Measurements from ENCODE around the gene RMC1.

The RMC1 gene

DNA sequence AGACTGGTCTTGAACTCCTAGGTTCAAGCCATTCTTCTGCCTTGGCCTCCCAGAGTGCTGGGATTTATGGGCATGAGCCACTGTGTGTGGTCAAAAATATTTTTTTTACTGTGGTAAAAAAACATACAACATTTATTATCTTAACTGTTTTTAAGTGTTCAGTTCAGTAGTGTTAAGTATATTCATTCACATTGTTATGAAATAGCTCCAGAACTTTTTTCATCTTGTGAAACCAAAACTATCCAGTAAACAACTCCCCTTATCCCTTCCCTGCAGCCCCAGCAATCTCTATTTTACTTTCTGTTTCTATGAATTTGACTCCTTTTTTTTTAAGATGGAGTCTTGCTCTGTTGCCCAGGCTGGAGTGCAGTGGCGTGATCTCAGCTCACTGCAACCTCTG, 9.3 kb downstream of the RMC1 start:
- H3K4me3 ChIP-seq (ENCODE audit: low read depth, low read length) = no peak overlapping the region
- no peak for DNase-seq (ENCODE audit: low read depth)
- TF ChIP-seq, protein P1, sequence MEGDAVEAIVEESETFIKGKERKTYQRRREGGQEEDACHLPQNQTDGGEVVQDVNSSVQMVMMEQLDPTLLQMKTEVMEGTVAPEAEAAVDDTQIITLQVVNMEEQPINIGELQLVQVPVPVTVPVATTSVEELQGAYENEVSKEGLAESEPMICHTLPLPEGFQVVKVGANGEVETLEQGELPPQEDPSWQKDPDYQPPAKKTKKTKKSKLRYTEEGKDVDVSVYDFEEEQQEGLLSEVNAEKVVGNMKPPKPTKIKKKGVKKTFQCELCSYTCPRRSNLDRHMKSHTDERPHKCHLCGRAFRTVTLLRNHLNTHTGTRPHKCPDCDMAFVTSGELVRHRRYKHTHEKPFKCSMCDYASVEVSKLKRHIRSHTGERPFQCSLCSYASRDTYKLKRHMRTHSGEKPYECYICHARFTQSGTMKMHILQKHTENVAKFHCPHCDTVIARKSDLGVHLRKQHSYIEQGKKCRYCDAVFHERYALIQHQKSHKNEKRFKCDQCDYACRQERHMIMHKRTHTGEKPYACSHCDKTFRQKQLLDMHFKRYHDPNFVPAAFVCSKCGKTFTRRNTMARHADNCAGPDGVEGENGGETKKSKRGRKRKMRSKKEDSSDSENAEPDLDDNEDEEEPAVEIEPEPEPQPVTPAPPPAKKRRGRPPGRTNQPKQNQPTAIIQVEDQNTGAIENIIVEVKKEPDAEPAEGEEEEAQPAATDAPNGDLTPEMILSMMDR (IDR thresholded peaks at IDR 0.05; ENCODE audit: low read depth, low read length, missing control alignments) = no peak

GRCh38 chr18:23515911-23516546, 12.7 kb downstream of the RMC1 start:
- TF ChIP-seq, protein P1 (IDR thresholded peaks at IDR 0.05; ENCODE audit: low read depth, low read length, missing control alignments) = peak; percentile 94
- peak; percentile 55 for DNase-seq (ENCODE audit: low read depth)
- H3K4me3 ChIP-seq (ENCODE audit: low read depth, low read length) = no peak overlapping the region

DNA sequence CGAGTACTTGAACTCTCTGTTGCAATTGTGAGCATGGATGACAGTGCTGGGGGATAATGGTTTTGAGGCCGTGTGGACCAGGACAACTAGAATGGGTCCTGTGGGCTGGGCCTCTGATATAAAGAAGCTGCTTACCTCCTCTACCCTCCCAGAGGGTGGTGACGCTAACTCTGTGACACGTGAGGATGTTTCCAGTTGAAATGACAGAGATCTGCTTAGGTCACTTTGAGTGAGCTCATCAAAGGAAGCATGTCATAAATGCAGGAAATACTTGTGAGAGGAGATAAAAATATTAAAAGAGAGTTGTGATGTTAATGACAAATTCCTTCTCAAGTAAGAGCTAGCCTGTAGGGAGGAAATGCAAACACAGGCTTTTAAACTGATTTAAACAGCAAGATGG, 16.4 kb downstream of the RMC1 start:
- no peak overlapping the region for H3K4me3 ChIP-seq (ENCODE audit: low read depth, low read length)
- DNase-seq (ENCODE audit: low read depth) = no peak
- TF ChIP-seq, protein P1 (IDR thresholded peaks at IDR 0.05; ENCODE audit: low read depth, low read length, missing control alignments) = no peak

DNA sequence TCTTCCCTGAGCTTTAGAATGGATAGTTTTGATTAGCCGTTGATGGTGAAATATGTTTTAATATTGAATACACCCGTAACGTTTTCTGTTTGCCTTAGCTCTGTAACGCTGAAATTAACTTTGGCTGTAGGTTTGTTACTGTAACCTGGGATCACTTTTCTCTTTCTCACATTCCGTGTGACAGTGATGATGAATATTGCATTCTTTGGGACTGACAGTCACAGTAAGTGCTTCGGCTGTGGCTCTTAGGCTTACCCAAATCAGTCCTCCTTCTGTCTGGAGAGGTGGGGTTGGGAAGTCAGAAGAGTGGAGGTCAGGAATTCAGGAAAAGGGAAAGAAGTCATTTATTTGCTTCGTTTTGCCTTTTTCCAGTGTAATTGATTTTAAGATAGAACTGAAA, 18.0 kb downstream of the RMC1 start:
- TF ChIP-seq, protein P1 (IDR thresholded peaks at IDR 0.05; ENCODE audit: low read depth, low read length, missing control alignments) = no peak
- no peak for DNase-seq (ENCODE audit: low read depth)
- H3K4me3 ChIP-seq (ENCODE audit: low read depth, low read length) = no peak overlapping the region

GRCh38 chr18:23521907-23522306, 18.6 kb downstream of the RMC1 start:
- no peak overlapping the region for H3K4me3 ChIP-seq (ENCODE audit: low read depth, low read length)
- no peak for DNase-seq (ENCODE audit: low read depth)
- TF ChIP-seq, protein P1 (IDR thresholded peaks at IDR 0.05; ENCODE audit: low read depth, low read length, missing control alignments) = no peak

DNA sequence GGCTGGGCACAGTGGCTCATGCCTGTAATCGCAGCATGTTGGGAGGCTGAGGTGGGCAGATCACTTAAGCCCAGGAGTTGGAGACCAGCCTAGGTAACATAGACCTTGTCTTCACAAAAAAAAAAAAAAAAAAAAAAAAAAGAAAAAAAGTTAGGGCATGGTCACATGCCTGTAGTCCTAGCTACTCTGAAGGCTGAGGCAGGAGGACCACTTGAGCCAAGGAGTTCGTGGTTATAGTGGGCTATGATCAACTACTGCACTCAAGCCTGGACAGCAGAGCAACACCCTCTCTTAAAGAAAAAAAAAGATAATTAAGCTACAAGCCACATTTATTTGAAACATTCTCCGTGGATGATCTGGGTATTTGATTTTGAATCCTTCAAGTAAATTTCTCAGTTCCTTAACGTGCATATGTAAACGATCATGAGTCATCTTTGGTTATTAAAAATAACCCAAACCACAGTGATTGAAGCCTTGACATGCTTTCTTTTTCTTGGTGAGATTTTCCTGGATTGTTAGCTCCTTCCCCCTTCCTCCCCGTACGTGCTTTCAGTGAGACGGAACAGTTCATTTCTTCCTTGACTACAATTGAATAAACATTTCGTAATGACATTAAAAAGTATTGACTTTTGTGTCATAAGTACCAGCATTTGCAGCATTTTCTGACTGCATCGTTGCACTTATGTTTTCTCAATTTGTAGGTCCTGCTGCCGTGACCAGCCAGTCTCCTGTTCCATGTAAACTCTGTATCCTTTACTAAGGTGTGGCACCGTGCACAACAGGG, 20.3 kb downstream of the RMC1 start:
- no peak overlapping the region for H3K4me3 ChIP-seq (ENCODE audit: low read depth, low read length)

More for the DNA sequence above, 20.3 kb downstream of the RMC1 start:
- DNase-seq (ENCODE audit: low read depth) = no peak
- TF ChIP-seq, protein P1 (IDR thresholded peaks at IDR 0.05; ENCODE audit: low read depth, low read length, missing control alignments) = no peak
